PC-9 (cell line): ENCODE measurements around the gene TRIM34. TPM values are rescaled to one million over a fixed set of nuclear protein-coding genes. Genes with fewer than 3 reads are reported as not detected.

ENCODE experiments used
- BruUV-seq: library from RNA; stranded (reverse); fragments of 400-500 nt; replicated peaks from 2 replicates; lab custom pipeline; 2021; lab: Mats Ljungman, UMichigan
- CTCF ChIA-PET: fragments of 300-600 bp; sonication (Branson Sonifier 250); formaldehyde crosslinking; loops from one replicate; lab custom pipeline; 2022; ENCODE audit warnings: antibody characterized with exemption; lab: Charles Lee
- POLR2A ChIA-PET: fragments of 300-600 bp; sonication (Branson Sonifier 250); formaldehyde crosslinking; loops from one replicate; lab custom pipeline; 2022; ENCODE audit warnings: antibody characterized with exemption; ENCODE audit not compliant: unreplicated experiment; lab: Charles Lee
- DNase-seq, 2 experiments: peaks; one replicate each; pipeline versions ENCODE4 v3.0.0 to v3.0.0-alpha.2; 2015 to 2022; ENCODE audit warnings: mixed read lengths in 1 of 2
- H2AFZ ChIP-seq: fragments of 200-600 bp; sonication (generic); 2 replicates; pipeline ENCODE4 v1.8.1; 2017; ENCODE audit warnings: antibody characterized with exemption
- H3F3A ChIP-seq: fragments of 200-600 bp; sonication (generic); 2 replicates; pipeline ENCODE4 v1.8.1; 2017; ENCODE audit warnings: antibody characterized with exemption, mild to moderate bottlenecking, low read depth; ENCODE audit not compliant: insufficient read depth
- H3K27ac ChIP-seq: fragments of 200-600 bp; sonication (generic); 2 replicates; pipeline ENCODE4 v1.6.1; 2016; ENCODE audit warnings: mixed run types
- H3K27me3 ChIP-seq: fragments of 200-600 bp; sonication (generic); 2 replicates; pipeline ENCODE4 v1.6.1; 2016; ENCODE audit warnings: low read depth, mixed run types; ENCODE audit not compliant: insufficient read depth
- H3K36me3 ChIP-seq: fragments of 200-600 bp; sonication (generic); 2 replicates; pipeline ENCODE4 v1.6.1; 2016; ENCODE audit warnings: low read depth, mixed run types
- H3K4me1 ChIP-seq: fragments of 200-600 bp; sonication (generic); replicated peaks from 2 replicates; pipeline ENCODE4 v1.6.1; 2016; ENCODE audit warnings: mixed run types; ENCODE audit not compliant: insufficient read depth
- H3K4me2 ChIP-seq: fragments of 200-600 bp; sonication (generic); 2 replicates; pipeline ENCODE4 v1.6.1; 2017; ENCODE audit warnings: mixed run types
- H3K4me3 ChIP-seq: fragments of 200-600 bp; sonication (generic); 2 replicates; pipeline ENCODE4 v1.6.1; 2016; ENCODE audit warnings: mixed run types
- H3K79me2 ChIP-seq: fragments of 200-600 bp; sonication (generic); 2 replicates; pipeline ENCODE4 v1.6.1; 2017; ENCODE audit warnings: low read depth, mixed run types
- H3K9me2 ChIP-seq: fragments of 200-600 bp; sonication (generic); 2 replicates; pipeline ENCODE4 v1.8.1; 2017; ENCODE audit warnings: mild to moderate bottlenecking; ENCODE audit not compliant: insufficient read depth
- H3K9me3 ChIP-seq: fragments of 200-600 bp; sonication (generic); 2 replicates; pipeline ENCODE4 v1.8.1; 2016; ENCODE audit warnings: low read depth; ENCODE audit not compliant: insufficient read depth
- H4K20me1 ChIP-seq: fragments of 200-600 bp; sonication (generic); 2 replicates; pipeline ENCODE4 v1.8.1; 2017; ENCODE audit not compliant: insufficient read depth
- EZH2 ChIP-seq: fragments of 200-600 bp; sonication (generic); IDR thresholded peaks from 2 replicates; pipeline ENCODE4 v1.8.0; 2017; ENCODE audit warnings: antibody characterized with exemption, low read depth
- intact Hi-C: fragments of 100-400 bp; cut with micrococcal nuclease; formaldehyde crosslinking; loops from one replicate; pipeline ENCODE4 v1.10.0; 2022; ENCODE audit not compliant: unreplicated experiment
- total RNA-seq: library from RNA; stranded (reverse); gene quantifications from 2 replicates; pipeline ENCODE4 v1.2.3, GENCODE V29; 2021
- TF ChIP-seq, protein P1 (sequence below): fragments of 200-600 bp; sonication (generic); conservative IDR thresholded peaks from 2 replicates; pipeline ENCODE4 v1.6.1; 2017; ENCODE audit warnings: mixed run types, antibody characterized with exemption, mild to moderate bottlenecking, moderate library complexity

The TRIM34 gene
- total RNA-seq, 1 experiment from 2014 or later, result 7.5 TPM

DNA sequence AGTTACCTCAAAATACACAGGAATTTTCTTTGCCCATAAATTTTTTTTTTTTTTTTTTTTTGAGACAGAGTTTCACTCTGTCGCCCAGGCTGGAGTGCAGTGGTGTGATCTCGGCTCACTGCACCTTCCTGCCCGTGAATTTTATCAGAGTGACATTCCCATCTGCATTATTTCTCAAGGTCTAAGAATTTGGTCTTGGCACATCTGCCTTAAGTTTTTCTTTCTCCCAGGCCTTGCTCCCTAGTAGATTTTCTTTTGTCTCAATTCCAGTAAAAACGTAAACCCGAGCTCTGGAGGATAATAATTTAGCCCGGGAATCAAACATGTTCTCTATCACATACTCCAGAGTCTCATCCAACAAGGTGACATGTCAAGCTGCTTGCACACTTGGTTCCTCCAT, 16.0 kb upstream of the TRIM34 start:
- Histone ChIP-seq H2AFZ (no peak overlapping the region), H3K27ac (no peak overlapping the region), H4K20me1 (no peaks in the 10 kb centered on the region), H3K9me2 (no peaks in the 10 kb centered on the region), H3K4me2 (no peak overlapping the region), H3K79me2 (no peaks in the 10 kb centered on the region), H3F3A (no peaks in the 10 kb centered on the region), H3K27me3 (no peaks in the 10 kb centered on the region), H3K4me3 (no peak overlapping the region), H3K4me1 (no peaks in the 10 kb centered on the region; the same call in 1 of the 2 replicates), H3K9me3 (no peaks in the 10 kb centered on the region), H3K36me3 (no peaks in the 10 kb centered on the region)
- CTCF ChIA-PET, result no interaction called here
- BruUV-seq, result no TSS peak
- POLR2A ChIA-PET, result interaction anchor here (0.6 kb wide), 1 partner anchor 74 kb away, joined by 3 read pairs; no protein-coding TSS in a partner anchor
- intact Hi-C loops, result no loop called here
- no peak for DNase-seq
- TF ChIP-seq, protein P1, sequence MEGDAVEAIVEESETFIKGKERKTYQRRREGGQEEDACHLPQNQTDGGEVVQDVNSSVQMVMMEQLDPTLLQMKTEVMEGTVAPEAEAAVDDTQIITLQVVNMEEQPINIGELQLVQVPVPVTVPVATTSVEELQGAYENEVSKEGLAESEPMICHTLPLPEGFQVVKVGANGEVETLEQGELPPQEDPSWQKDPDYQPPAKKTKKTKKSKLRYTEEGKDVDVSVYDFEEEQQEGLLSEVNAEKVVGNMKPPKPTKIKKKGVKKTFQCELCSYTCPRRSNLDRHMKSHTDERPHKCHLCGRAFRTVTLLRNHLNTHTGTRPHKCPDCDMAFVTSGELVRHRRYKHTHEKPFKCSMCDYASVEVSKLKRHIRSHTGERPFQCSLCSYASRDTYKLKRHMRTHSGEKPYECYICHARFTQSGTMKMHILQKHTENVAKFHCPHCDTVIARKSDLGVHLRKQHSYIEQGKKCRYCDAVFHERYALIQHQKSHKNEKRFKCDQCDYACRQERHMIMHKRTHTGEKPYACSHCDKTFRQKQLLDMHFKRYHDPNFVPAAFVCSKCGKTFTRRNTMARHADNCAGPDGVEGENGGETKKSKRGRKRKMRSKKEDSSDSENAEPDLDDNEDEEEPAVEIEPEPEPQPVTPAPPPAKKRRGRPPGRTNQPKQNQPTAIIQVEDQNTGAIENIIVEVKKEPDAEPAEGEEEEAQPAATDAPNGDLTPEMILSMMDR, result no peak
- no peak for TF ChIP-seq EZH2

DNA sequence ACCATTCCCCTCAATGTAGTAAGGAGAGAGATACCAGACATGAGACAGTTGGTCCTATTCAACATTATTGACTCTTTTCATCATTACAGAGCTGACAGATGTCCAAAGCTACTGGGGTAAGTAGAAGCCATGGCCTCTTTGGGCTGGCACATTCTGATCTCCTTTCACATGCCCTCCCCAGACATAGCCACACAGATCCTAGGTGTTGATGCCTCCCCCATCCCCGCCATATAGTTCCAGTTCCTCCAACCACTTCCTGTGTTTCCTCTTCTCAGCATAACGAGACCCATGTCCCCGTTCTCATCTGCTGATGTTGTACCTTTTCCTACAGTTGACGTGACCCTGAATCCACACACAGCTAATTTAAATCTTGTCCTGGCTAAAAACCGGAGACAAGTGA, 14.4 kb upstream of the TRIM34 start:
- H3K27me3 ChIP-seq, result no peaks in the 10 kb centered on the region
- H2AFZ ChIP-seq, result no peak overlapping the region
- BruUV-seq, result no TSS peak
- no peak overlapping the region for H3K4me2 ChIP-seq
- H3K4me3 ChIP-seq, result no peak overlapping the region
- intact Hi-C loops, result no loop called here
- H3K27ac ChIP-seq, result no peak overlapping the region
- ChIA-PET CTCF (no interaction called here), POLR2A (no interaction called here)
- H4K20me1 ChIP-seq, result no peaks in the 10 kb centered on the region
- no peaks in the 10 kb centered on the region for H3K36me3 ChIP-seq
- no peaks in the 10 kb centered on the region for H3K79me2 ChIP-seq
- H3K9me3 ChIP-seq, result no peaks in the 10 kb centered on the region
- H3K4me1 ChIP-seq, result no peaks in the 10 kb centered on the region; the same call in 1 of the 2 replicates
- no peaks in the 10 kb centered on the region for H3K9me2 ChIP-seq
- no peak for TF ChIP-seq EZH2
- TF ChIP-seq, protein P1, result no peak
- DNase-seq, result no peak
- H3F3A ChIP-seq, result no peaks in the 10 kb centered on the region

DNA sequence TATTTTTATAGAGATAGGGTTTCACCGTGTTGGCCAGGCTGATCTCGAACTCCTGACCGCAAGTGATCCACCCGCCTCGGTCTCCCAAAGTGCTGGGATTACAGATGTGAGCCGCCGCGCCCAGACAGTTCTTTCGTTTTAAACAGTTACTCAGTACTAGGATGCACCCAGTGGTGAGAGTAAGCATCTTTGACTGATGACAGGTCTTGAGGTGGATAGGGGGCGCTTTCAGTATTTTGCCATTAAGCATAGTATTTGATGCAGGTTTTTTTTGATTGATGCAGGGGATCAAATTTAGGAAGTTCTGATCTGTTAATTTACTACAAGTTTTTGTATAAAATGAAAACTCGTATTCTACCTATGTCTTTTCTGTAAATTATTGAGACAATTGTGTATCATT, 13.2 kb upstream of the TRIM34 start:
- H2AFZ ChIP-seq, result no peak overlapping the region
- H3K27ac ChIP-seq, result no peak overlapping the region
- no peaks in the 10 kb centered on the region for H3K27me3 ChIP-seq
- TF ChIP-seq, protein P1, result no peak
- TF ChIP-seq EZH2, result no peak
- H3K9me3 ChIP-seq, result no peaks in the 10 kb centered on the region
- POLR2A ChIA-PET, result no interaction called here
- H4K20me1 ChIP-seq, result no peaks in the 10 kb centered on the region
- BruUV-seq, result no TSS peak
- intact Hi-C loops, result no loop called here
- CTCF ChIA-PET, result no interaction called here
- H3K36me3 ChIP-seq, result no peaks in the 10 kb centered on the region
- no peak for DNase-seq
- H3K4me2 ChIP-seq, result no peak overlapping the region
- no peak overlapping the region for H3K4me3 ChIP-seq
- no peaks in the 10 kb centered on the region for H3K4me1 ChIP-seq
- no peaks in the 10 kb centered on the region for H3F3A ChIP-seq
- H3K9me2 ChIP-seq, result no peaks in the 10 kb centered on the region
- no peaks in the 10 kb centered on the region for H3K79me2 ChIP-seq
